GM23248 (cell line): Measurements from ENCODE around the gene PFN3. TPM values are rescaled to one million over a fixed set of nuclear protein-coding genes. Genes with fewer than 3 reads are reported as not detected.

Experiments used
- DNase-seq: peaks from one replicate; pipeline ENCODE4 v3.0.0-alpha.2; 2015
- H2AFZ ChIP-seq: fragments of 200-600 bp; sonication (generic); 2 replicates; pipeline ENCODE4 v1.6.1; 2016; ENCODE audit warnings: antibody characterized with exemption
- H3F3A ChIP-seq: fragments of 200-600 bp; sonication (generic); 2 replicates; pipeline ENCODE4 v1.6.1; 2016; ENCODE audit warnings: mild to moderate bottlenecking, antibody characterized with exemption, mixed run types; ENCODE audit not compliant: insufficient read depth
- H3K27ac ChIP-seq: fragments of 200-600 bp; sonication (generic); 2 replicates; pipeline ENCODE4 v1.5.1; 2016; ENCODE audit warnings: mild to moderate bottlenecking
- H3K27me3 ChIP-seq: fragments of 200-600 bp; sonication (generic); replicated peaks from 2 replicates; pipeline ENCODE4 v1.6.1; 2016; ENCODE audit warnings: mild to moderate bottlenecking; ENCODE audit not compliant: insufficient read depth
- H3K36me3 ChIP-seq: fragments of 200-600 bp; sonication (generic); 2 replicates; pipeline ENCODE4 v1.6.1; 2016; ENCODE audit warnings: low read depth, mild to moderate bottlenecking
- H3K4me1 ChIP-seq: fragments of 200-600 bp; sonication (generic); 2 replicates; pipeline ENCODE4 v1.6.1; 2016; ENCODE audit warnings: mild to moderate bottlenecking; ENCODE audit not compliant: insufficient read depth
- H3K4me2 ChIP-seq: fragments of 200-600 bp; sonication (generic); one replicate; pipeline ENCODE4 v1.6.1; 2016; ENCODE audit warnings: mild to moderate bottlenecking; ENCODE audit not compliant: unreplicated experiment
- H3K4me3 ChIP-seq: fragments of 200-600 bp; sonication (generic); 2 replicates; pipeline ENCODE4 v1.5.1; 2016; ENCODE audit warnings: mild to moderate bottlenecking
- H3K79me2 ChIP-seq: fragments of 200-600 bp; sonication (generic); 2 replicates; pipeline ENCODE4 v1.6.1; 2016; ENCODE audit warnings: mild to moderate bottlenecking; ENCODE audit not compliant: insufficient read depth
- H3K9ac ChIP-seq: fragments of 200-600 bp; sonication (generic); 2 replicates; pipeline ENCODE4 v1.6.1; 2016; ENCODE audit warnings: mild to moderate bottlenecking
- H3K9me2 ChIP-seq: fragments of 200-600 bp; sonication (generic); 2 replicates; pipeline ENCODE4 v1.6.1; 2016; ENCODE audit warnings: mixed run types, mild to moderate bottlenecking, moderate library complexity; ENCODE audit not compliant: insufficient read depth
- H3K9me3 ChIP-seq: fragments of 200-600 bp; sonication (generic); one replicate; pipeline ENCODE4 v1.6.1; 2017; ENCODE audit warnings: low read depth
- H4K20me1 ChIP-seq: fragments of 200-600 bp; sonication (generic); 2 replicates; pipeline ENCODE4 v1.6.0; 2016; ENCODE audit not compliant: insufficient read depth
- EZH2 ChIP-seq: fragments of 200-600 bp; sonication (generic); IDR thresholded peaks from 2 replicates; pipeline ENCODE4 v1.6.1; 2018; ENCODE audit warnings: antibody characterized with exemption, mild to moderate bottlenecking; ENCODE audit not compliant: insufficient read depth, poor library complexity, severe bottlenecking
- EZH2phosphoT487 ChIP-seq: fragments of 200-600 bp; sonication (generic); IDR thresholded peaks from 2 replicates; pipeline ENCODE4 v1.6.1; 2018; ENCODE audit warnings: antibody characterized with exemption, moderate library complexity, mild to moderate bottlenecking, low read depth; ENCODE audit not compliant: insufficient read depth
- WGBS, 2 experiments: methylation state at CpG; one replicate each; pipeline ENCODE4 v1.1.6; 2015 to 2017; ENCODE audit warnings: low lambda C conversion rate in 2 of 2, low coverage in 1 of 2; ENCODE audit errors: missing lambda C conversion rate in 2 of 2; 5-methylcytosine and 5-hydroxymethylcytosine counted together
- in situ Hi-C: fragments of 300-500 bp; cut with MboI; formaldehyde crosslinking; loops from 2 replicates; pipeline ENCODE4 v1.15.0; 2020
- polyA plus RNA-seq: library from polyadenylated mRNA; unstranded; fragments of >200 nt; fragmentation: Nextera tagmentation; extraction: Ambion mirVana; gene quantifications from 2 replicates; pipeline ENCODE4 v1.2.1, GENCODE V29; 2016
- total RNA-seq: library from RNA; depleted of rRNA; stranded (reverse); fragments of >200 nt; shearing (Covaris generic); gene quantifications from 2 replicates; pipeline ENCODE4 v1.2.3, GENCODE V29; 2014

PFN3 gene
- total and polyA plus RNA-seq, 2 experiments from 2014 or later: not detected

DNA sequence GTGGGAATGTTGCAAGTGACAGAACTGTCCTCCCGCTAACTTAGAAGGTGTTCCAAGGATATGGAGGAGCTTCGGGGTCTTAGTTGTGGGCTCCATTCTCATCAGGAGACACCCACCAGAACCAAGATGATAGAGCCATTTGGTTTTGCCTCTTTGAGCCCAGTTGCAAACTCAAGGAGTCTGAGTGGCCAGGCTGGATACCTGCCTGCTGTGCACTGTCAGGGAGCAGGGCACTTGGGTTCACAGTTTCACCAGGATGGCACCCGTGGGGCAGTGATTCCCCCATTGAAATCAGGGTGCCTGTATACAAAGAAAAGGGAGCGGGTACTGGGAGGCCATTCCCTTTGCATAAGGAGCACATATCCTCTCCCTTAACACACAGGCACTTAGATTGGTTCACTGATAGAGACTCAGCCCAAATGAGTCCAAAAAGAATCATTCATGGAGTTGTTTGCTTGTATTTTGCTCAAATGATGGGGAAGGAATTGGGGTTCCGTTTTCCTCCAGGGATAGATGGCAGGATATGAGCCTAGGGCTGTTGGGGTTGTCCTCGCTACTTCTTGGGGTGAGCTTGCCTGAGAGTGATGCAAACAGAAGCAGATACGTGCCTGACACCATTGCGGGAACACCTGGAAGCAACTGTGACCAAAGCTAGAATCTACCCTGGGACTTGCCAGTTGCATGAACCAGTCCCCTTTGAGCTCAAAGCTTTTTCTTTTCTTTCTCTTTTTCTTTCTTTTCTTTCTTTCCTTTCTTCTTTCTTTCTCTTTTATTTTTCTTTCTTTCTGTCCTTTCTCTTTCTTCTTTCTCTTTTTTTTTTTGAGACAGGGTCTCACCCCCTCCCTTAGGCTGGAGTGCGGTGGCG, 44.8 kb upstream of the PFN3 start:
- no peak for DNase-seq

DNA sequence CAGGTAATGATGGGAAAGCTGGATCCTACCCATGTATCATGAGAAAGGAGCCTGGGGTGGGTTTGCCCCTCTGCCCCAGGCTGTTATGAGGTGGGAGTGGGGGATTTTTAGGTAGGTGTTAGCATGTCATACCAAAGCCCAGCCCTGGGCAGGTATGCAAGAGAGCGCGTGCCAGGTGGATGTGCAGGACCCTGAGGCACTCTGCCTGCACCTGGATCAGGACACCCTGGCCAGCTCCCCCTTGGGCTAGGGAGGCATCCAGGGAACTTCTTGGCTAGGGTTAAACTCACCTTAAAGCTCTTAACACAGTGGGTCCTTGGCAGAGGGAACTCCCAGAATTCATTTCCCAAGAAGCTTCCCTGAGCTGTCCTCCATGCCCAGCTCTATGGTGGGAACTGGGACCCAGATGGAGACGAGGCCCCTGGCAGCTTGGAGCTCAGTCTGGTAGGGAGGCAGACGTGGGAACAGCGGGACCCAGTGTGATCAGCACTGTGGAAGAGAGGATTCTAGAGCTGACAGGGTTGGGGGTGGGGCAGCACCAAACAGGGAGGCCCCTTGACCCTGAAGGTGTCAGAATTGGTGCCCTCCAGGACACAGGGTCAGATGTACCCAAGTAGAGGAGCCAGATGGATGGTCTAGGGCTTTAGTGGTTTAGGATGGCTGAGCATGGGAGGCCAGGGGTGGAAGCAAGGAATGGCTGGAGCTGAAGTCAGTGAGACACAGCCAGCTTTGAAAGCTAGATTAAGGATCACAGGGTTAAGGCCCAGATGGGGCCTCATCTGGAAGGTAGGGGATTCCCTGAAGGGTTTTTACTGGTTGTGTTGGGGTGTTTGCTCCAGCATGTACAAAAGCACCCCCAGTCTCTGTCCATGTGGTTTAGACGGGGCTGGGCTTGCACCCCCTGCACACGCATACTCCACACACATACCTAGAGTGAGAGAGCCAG, 43.9 kb upstream of the PFN3 start:
- Histone ChIP-seq H3F3A (peaks cover 21% of the 10 kb centered on the region), H2AFZ (no peak overlapping the region), H3K9me3 (no peaks in the 10 kb centered on the region), H3K4me3 (no peak overlapping the region), H4K20me1 (no peaks in the 10 kb centered on the region), H3K79me2 (no peaks in the 10 kb centered on the region), H3K4me2 (no peak overlapping the region), H3K4me1 (peaks cover 13% of the 10 kb centered on the region), H3K27me3 (no peaks in the 10 kb centered on the region), H3K27ac (no peak overlapping the region), H3K9me2 (no peaks in the 10 kb centered on the region), H3K36me3 (no peaks in the 10 kb centered on the region), H3K9ac (no peak overlapping the region)
- in situ Hi-C loops: no loop called here
- no peak for DNase-seq
- TF ChIP-seq EZH2phosphoT487 (no peak), EZH2 (no peak)
- WGBS, 2 experiments: 61 to 62% methylated on average over 7 of the region's 7 CpGs

More for the DNA sequence above, 44.8 kb upstream of the PFN3 start:
- H4K20me1 ChIP-seq: no peaks in the 10 kb centered on the region
- no peaks in the 10 kb centered on the region for H3K36me3 ChIP-seq
- peaks cover 13% of the 10 kb centered on the region for H3K4me1 ChIP-seq
- H3K4me2 ChIP-seq: peak overlapping the region; percentile 69
- WGBS, 2 experiments: 44 to 46% methylated on average over 10 of the region's 10 CpGs
- no peaks in the 10 kb centered on the region for H3K9me3 ChIP-seq
- in situ Hi-C loops: no loop called here
- no peaks in the 10 kb centered on the region for H3K79me2 ChIP-seq
- H2AFZ ChIP-seq: peak overlapping the region; percentile 68; the same call in 1 of the 2 replicates
- H3K27me3 ChIP-seq: no peaks in the 10 kb centered on the region
- H3K27ac ChIP-seq: no peak overlapping the region
- H3F3A ChIP-seq: peaks cover 21% of the 10 kb centered on the region
- peak overlapping the region; percentile 84; the same call in 1 of the 2 replicates for H3K9ac ChIP-seq
- TF ChIP-seq EZH2phosphoT487: no peak
- no peak for TF ChIP-seq EZH2
- H3K9me2 ChIP-seq: no peaks in the 10 kb centered on the region
- peak overlapping the region; percentile 73 for H3K4me3 ChIP-seq

DNA sequence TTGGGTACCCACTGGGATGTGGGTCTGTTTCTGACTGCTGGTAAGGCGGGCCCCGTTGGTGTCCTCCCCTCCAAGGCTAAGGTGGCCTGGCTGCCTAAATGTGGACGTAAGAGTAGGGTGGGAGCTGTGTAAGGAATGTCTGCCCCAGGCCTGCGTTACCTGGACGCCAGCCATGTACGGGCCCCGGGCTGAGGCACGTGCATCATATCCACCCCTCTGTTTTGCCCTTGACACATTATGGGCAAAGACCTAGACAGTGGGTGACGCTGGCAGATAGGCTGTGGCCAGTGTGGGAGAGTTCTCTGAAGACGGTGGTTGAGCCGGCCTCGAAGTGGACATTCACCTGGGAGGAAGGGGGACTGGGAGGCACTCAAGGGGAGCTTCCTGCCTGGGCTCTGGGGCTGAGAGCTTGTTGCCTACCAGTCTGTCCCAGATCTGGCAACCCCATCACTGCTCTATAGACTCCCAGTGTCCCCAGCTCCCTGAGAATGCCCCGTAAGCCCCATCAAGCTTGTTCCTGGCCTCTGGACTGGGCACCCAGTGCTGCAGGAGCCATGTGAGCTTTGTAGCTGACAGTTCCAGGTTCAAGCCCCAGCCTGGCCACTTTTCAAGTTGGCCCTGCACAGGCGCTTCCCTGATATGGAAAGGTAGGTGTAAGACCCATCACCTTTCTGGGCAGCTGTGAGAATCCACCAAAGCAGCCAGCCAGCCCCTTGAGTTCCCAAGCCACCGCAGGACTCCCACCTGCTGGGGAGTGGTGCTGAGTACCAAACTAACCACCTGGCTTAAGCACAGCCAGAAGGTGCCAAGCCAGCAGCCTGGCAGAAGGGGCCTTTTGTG, 42.9 kb upstream of the PFN3 start:
- in situ Hi-C loops: no loop called here
- TF ChIP-seq EZH2phosphoT487: no peak
- Histone ChIP-seq H3K4me1 (peaks cover 13% of the 10 kb centered on the region), H3K27me3 (no peaks in the 10 kb centered on the region), H2AFZ (no peak overlapping the region), H3K79me2 (no peaks in the 10 kb centered on the region), H3K4me2 (no peak overlapping the region), H3K9me2 (no peaks in the 10 kb centered on the region), H3K36me3 (no peaks in the 10 kb centered on the region), H4K20me1 (no peaks in the 10 kb centered on the region), H3K9ac (no peak overlapping the region), H3K9me3 (no peaks in the 10 kb centered on the region), H3K27ac (no peak overlapping the region), H3K4me3 (no peak overlapping the region), H3F3A (peaks cover 15% of the 10 kb centered on the region)
- WGBS, 2 experiments: 79 to 85% methylated on average over 15 of the region's 15 CpGs
- DNase-seq: no peak
